Activated CD4-positive, alpha-beta memory T cell treated with anti-CD3 and anti-CD28 coated beads for 36 hours (primary cell): ENCODE measurements around the gene UQCC5. TPM values are rescaled to one million over a fixed set of nuclear protein-coding genes. Genes with fewer than 3 reads are reported as not detected.

Source experiments
- CTCF ChIA-PET: fragments of 350-600 bp; sonication (Branson Sonifier 250); formaldehyde crosslinking; loops from one replicate; lab custom pipeline; 2021; ENCODE audit warnings: antibody characterized with exemption, inconsistent platforms; lab: Charles Lee
- POLR2A ChIA-PET: fragments of 350-600 bp; sonication (Branson Sonifier 250); formaldehyde crosslinking; loops from one replicate; lab custom pipeline; 2021; ENCODE audit warnings: antibody characterized with exemption; lab: Charles Lee
- DNase-seq: peaks from one replicate; pipeline ENCODE4 v3.0.0-alpha.2; 2020
- H3K27ac Mint-ChIP-seq: one replicate; pipeline ENCODE4 v1.8.0; 2021; ENCODE audit warnings: mixed read lengths
- H3K27me3 Mint-ChIP-seq: one replicate; pipeline ENCODE4 v1.8.0; 2021; ENCODE audit warnings: mixed read lengths
- H3K36me3 Mint-ChIP-seq: one replicate; pipeline ENCODE4 v1.8.0; 2021; ENCODE audit warnings: mixed read lengths
- H3K4me1 Mint-ChIP-seq: one replicate; pipeline ENCODE4 v1.8.0; 2021; ENCODE audit warnings: low read depth, mixed read lengths
- H3K4me3 Mint-ChIP-seq: one replicate; pipeline ENCODE4 v1.8.0; 2021; ENCODE audit warnings: mild to moderate bottlenecking, mixed read lengths
- H3K9me3 Mint-ChIP-seq: one replicate; pipeline ENCODE4 v1.8.0; 2021; ENCODE audit warnings: mixed read lengths
- intact Hi-C: fragments of 100-400 bp; cut with micrococcal nuclease; formaldehyde crosslinking; loops from one replicate; pipeline ENCODE4 v1.15.1; 2023
- total RNA-seq, 2 experiments: library from RNA; stranded (reverse); gene quantifications; one replicate each; pipeline ENCODE4 v1.2.3, GENCODE V29; 2021

The UQCC5 gene
- total RNA-seq, 2 experiments from 2014 or later: 12.9 to 13.3 TPM

DNA sequence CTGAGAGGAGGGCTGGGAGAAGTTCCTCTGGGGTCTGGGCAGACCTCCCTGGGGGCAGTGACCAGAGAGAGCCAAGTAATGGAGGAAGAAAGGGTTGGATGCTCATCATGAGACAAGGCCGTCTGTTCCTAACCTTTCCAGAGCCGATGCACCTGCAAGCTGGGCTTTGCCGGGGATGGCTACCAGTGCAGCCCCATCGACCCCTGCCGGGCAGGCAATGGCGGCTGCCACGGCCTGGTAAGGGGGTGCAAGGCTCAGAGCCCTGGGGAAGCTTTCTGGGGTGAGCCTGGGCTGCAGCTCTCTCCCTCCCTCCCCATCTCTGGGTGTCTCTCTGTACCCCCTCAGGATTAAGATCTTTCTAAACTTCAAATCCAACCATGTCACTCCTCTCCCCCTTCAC lies 24.9 kb upstream of the UQCC5 start:
- H3K4me3 Mint-ChIP-seq: no peak overlapping the region
- POLR2A ChIA-PET: no interaction called here
- H3K9me3 Mint-ChIP-seq: no peaks in the 10 kb centered on the region
- H3K27me3 Mint-ChIP-seq: no peaks in the 10 kb centered on the region
- no peaks in the 10 kb centered on the region for H3K4me1 Mint-ChIP-seq
- CTCF ChIA-PET: interaction anchor here (1.9 kb wide), 1 partner anchor 29 kb away, joined by 5 read pairs; no protein-coding TSS in a partner anchor
- no peaks in the 10 kb centered on the region for H3K36me3 Mint-ChIP-seq
- intact Hi-C loops: no loop called here
- H3K27ac Mint-ChIP-seq: no peak overlapping the region
- DNase-seq: no peak

DNA sequence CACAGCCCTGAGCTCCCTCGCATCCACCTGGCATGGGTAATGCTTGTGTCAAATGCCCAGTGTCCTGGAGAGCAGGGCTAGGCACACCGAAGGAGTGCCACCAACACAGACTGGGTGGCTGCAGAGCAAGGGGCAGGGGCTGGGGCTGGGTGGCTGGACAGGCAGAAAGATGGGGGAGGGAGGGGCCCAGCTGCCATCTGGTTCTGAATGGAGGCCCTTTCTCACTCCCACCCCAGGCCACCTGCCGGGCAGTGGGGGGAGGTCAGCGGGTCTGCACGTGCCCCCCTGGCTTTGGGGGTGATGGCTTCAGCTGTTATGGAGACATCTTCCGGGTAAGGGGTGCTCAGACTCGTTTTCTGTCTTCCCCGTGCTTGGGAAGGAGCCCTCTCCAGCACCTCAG lies 24.3 kb upstream of the UQCC5 start:
- Mint-ChIP-seq H3K9me3 (no peaks in the 10 kb centered on the region), H3K36me3 (no peaks in the 10 kb centered on the region), H3K4me1 (no peaks in the 10 kb centered on the region), H3K27ac (no peak overlapping the region), H3K27me3 (no peaks in the 10 kb centered on the region), H3K4me3 (no peak overlapping the region)
- DNase-seq: no peak
- intact Hi-C loops: no loop called here
- POLR2A ChIA-PET: no interaction called here
- CTCF ChIA-PET: interaction anchor here (0.8 to 1.9 kb wide), 2 partner anchors 30 to 71 kb away, joined by 3 to 5 read pairs; no protein-coding TSS in a partner anchor

DNA sequence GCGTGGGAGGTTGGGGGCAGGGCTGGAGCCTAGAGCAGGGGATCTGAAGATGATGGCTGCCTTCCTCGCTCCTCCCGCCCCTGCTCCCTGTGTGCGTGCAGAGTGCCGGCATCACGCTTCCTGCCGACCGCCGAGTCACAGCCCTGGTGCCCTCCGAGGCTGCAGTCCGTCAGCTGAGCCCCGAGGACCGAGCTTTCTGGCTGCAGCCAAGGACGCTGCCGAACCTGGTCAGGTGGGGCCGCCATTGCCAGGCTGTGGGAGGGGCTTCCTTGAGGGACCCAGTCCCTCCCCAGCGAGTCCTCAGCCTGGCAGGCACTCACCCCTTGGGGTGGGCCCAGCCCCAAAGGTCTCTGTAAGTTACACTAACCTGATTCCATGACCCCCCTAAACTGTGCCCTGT lies 23.7 kb upstream of the UQCC5 start:
- ChIA-PET POLR2A (no interaction called here), CTCF (interaction anchor here (0.8 to 1.9 kb wide), 2 partner anchors 30 to 72 kb away, joined by 3 to 5 read pairs; no protein-coding TSS in a partner anchor)
- H3K27ac Mint-ChIP-seq: no peak overlapping the region
- no peaks in the 10 kb centered on the region for H3K36me3 Mint-ChIP-seq
- no peaks in the 10 kb centered on the region for H3K27me3 Mint-ChIP-seq
- no peak overlapping the region for H3K4me3 Mint-ChIP-seq
- H3K9me3 Mint-ChIP-seq: no peaks in the 10 kb centered on the region
- no peak for DNase-seq
- intact Hi-C loops: no loop called here
- H3K4me1 Mint-ChIP-seq: no peaks in the 10 kb centered on the region

DNA sequence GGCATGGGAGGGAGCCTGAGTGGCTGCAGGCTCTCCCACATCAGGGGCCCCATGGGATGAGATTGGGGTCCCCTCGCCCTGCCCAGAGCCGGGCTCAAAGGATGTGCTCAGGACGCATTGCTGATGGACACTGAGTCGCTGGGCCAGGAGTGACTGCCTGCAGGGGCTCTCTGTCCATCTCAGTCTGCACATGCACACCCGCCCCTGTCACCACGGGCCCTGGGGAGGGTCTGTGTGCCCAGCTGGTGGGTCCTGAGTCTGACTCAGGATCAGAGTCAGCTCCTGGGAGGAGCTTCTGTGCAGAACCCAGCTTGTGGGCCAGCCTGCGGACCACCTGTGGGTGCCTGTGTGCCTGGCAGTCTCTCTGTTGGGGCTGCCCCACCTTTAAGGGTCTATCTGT lies 23.1 kb upstream of the UQCC5 start:
- no peak for DNase-seq
- intact Hi-C loops: no loop called here
- no peak overlapping the region for H3K4me3 Mint-ChIP-seq
- no peaks in the 10 kb centered on the region for H3K4me1 Mint-ChIP-seq
- H3K9me3 Mint-ChIP-seq: no peaks in the 10 kb centered on the region
- H3K27me3 Mint-ChIP-seq: no peaks in the 10 kb centered on the region
- ChIA-PET POLR2A (no interaction called here), CTCF (no interaction called here)
- no peak overlapping the region for H3K27ac Mint-ChIP-seq
- no peaks in the 10 kb centered on the region for H3K36me3 Mint-ChIP-seq

DNA sequence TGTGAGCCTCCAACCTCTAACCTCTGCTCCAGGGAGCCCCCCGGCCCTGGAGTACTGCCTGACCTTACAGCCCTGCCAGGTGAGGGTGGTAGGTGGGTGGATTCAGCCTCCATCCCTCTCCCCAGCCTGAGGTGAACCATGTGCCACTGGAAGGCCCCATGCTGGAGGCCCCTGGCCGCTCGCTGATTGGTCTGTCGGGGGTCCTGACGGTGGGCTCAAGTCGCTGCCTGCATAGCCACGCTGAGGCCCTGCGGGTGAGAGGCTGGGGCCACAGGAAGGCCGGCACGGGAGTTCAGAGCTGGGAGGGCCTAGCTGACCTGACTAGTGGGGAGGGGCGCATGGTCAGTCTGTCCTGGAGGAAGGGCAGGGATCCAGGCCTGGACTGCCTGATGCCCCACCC lies 21.8 kb upstream of the UQCC5 start:
- POLR2A ChIA-PET: no interaction called here
- CTCF ChIA-PET: no interaction called here

DNA sequence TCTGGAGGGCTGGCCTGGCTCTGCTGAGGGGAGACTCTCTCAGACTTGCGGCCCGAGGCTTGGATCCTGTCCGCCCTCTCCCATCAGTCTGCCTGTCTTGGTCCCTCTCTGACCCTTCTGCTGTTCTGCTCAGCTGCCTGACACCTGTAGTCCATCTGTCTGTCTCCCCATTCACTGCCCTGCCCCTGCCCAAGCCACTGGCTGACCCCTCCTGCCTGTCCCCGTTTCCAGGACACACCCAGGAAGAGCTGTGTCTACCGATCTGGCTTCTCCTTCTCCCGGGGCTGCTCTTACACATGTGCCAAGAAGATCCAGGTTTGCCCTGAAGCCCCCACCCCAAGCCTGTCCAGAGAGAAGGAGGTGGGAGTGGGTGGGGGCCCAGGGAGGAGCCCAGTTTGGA lies 21.2 kb upstream of the UQCC5 start:
- intact Hi-C loops: no loop called here
- POLR2A ChIA-PET: no interaction called here
- H3K4me3 Mint-ChIP-seq: no peak overlapping the region

More for the DNA sequence above, 21.8 kb upstream of the UQCC5 start:
- no peak for DNase-seq
- intact Hi-C loops: no loop called here
- H3K36me3 Mint-ChIP-seq: no peaks in the 10 kb centered on the region
- no peaks in the 10 kb centered on the region for H3K4me1 Mint-ChIP-seq
- no peaks in the 10 kb centered on the region for H3K27me3 Mint-ChIP-seq
- no peak overlapping the region for H3K27ac Mint-ChIP-seq
- no peaks in the 10 kb centered on the region for H3K9me3 Mint-ChIP-seq
- H3K4me3 Mint-ChIP-seq: no peak overlapping the region

DNA sequence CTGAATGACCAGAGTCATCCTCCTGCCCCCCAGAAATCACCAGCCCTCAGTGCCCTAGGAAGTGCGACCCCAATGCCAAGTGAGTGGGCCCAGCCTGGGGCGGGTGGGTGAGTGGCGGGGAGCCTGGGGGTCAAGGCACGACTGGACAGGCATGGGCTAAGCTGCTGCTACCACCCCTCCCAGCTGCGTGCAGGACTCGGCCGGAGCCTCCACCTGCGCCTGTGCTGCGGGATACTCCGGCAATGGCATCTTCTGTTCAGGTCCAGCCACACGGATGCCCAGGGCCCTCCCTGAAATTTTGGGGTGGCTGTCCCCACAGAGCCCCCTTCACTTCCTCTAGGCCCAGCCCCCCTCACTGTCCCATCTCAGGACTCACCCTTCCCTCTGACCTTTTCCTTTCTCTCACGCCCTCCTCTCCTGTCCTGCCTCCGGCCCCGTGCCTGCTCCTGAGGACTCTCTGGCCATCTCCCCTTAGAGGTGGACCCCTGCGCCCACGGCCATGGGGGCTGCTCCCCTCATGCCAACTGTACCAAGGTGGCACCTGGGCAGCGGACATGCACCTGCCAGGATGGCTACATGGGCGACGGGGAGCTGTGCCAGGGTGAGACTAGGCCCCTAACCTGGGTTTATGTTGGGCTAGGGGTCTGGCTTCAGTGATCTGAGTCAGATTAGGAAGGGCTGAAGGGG lies 19.8 kb upstream of the UQCC5 start:
- Mint-ChIP-seq H3K36me3 (no peaks in the 10 kb centered on the region), H3K4me1 (no peaks in the 10 kb centered on the region), H3K27ac (no peak overlapping the region), H3K4me3 (no peak overlapping the region), H3K27me3 (no peaks in the 10 kb centered on the region), H3K9me3 (no peaks in the 10 kb centered on the region)
- ChIA-PET CTCF (no interaction called here), POLR2A (no interaction called here)
- intact Hi-C loops: no loop called here
- no peak for DNase-seq

More for the DNA sequence above, 21.2 kb upstream of the UQCC5 start:
- no peaks in the 10 kb centered on the region for H3K36me3 Mint-ChIP-seq
- H3K27ac Mint-ChIP-seq: no peak overlapping the region
- no peaks in the 10 kb centered on the region for H3K27me3 Mint-ChIP-seq
- CTCF ChIA-PET: no interaction called here
- no peaks in the 10 kb centered on the region for H3K9me3 Mint-ChIP-seq
- H3K4me1 Mint-ChIP-seq: no peaks in the 10 kb centered on the region
- no peak for DNase-seq

DNA sequence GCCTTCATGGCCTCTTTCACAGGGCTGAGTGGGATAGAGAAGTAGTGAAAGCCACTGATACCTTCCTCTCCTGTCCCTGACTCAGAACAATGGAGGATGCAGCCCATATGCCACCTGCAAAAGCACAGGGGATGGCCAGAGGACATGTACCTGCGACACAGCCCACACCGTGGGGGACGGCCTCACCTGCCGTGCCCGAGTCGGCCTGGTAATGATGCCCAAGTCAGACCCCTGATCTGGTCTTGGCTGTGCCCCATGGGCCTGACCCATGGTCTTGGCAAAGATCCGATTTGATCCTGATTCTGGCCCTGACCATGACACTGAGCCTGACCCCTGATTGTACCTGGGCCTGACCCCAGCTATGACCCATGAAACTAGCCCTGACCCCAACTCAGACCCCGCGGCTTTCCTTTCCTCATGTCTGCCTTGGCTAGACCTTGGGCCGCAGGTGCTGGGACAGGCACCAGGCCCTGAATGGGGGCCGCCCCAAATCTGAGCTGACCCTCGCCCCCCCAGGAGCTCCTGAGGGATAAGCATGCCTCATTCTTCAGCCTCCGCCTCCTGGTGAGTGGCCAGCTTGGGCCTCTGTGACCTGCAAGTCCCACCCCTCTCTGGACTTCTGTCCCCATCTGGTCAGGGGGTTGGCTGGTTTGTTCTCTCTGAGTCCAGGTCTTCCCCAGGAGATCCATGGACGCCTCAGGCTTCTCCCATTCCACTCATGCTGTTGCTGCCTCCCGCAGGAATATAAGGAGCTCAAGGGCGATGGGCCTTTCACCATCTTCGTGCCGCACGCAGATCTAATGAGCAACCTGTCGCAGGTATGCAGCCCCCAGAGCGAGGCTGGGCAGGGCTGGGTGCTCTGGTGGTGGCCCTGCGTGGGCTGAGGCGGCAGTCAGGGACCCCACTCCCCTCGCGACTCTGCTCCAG lies 18.3 kb upstream of the UQCC5 start:
- Mint-ChIP-seq H3K9me3 (no peaks in the 10 kb centered on the region), H3K4me1 (no peaks in the 10 kb centered on the region), H3K27ac (no peak overlapping the region), H3K36me3 (no peaks in the 10 kb centered on the region), H3K27me3 (no peaks in the 10 kb centered on the region), H3K4me3 (no peak overlapping the region)
- POLR2A ChIA-PET: no interaction called here
- intact Hi-C loops: no loop called here
- CTCF ChIA-PET: interaction anchor here (0.6 kb wide), 1 partner anchor 113 kb away, joined by 4 read pairs; no protein-coding TSS in a partner anchor
- DNase-seq: no peak

DNA sequence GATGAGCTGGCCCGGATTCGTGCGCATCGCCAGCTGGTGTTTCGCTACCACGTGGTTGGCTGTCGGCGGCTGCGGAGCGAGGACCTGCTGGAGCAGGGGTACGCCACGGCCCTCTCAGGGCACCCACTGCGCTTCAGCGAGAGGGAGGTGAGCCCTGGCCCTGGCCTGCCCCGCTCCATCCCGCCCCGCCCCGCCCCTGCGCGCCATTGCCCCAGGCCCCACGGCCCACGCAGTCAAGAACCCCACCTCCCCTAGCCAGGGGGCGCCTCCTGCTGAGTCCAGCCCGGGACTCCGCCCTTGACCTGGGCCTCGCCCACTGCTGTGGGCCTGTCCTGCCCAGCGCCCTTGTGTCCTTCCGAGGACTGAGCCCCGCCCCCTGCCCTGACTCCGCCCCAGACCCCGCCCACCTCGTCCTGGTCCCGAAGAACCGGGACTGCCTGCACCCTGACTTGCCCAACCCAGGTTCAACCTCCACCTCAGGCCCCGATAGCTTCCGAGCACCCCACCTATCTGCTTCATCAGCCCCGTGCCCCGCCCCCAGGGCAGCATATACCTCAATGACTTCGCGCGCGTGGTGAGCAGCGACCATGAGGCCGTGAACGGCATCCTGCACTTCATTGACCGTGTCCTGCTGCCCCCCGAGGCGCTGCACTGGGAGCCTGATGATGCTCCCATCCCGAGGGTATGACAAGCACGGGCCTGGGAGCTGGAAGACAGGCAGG lies 17.5 kb upstream of the UQCC5 start:
- Mint-ChIP-seq H3K4me1 (no peaks in the 10 kb centered on the region), H3K27me3 (no peaks in the 10 kb centered on the region), H3K4me3 (no peak overlapping the region), H3K9me3 (no peaks in the 10 kb centered on the region), H3K27ac (no peak overlapping the region), H3K36me3 (no peaks in the 10 kb centered on the region)
- ChIA-PET POLR2A (no interaction called here), CTCF (interaction anchor here (0.6 kb wide), 1 partner anchor 114 kb away, joined by 4 read pairs; no protein-coding TSS in a partner anchor)
- intact Hi-C loops: no loop called here
- DNase-seq: no peak

DNA sequence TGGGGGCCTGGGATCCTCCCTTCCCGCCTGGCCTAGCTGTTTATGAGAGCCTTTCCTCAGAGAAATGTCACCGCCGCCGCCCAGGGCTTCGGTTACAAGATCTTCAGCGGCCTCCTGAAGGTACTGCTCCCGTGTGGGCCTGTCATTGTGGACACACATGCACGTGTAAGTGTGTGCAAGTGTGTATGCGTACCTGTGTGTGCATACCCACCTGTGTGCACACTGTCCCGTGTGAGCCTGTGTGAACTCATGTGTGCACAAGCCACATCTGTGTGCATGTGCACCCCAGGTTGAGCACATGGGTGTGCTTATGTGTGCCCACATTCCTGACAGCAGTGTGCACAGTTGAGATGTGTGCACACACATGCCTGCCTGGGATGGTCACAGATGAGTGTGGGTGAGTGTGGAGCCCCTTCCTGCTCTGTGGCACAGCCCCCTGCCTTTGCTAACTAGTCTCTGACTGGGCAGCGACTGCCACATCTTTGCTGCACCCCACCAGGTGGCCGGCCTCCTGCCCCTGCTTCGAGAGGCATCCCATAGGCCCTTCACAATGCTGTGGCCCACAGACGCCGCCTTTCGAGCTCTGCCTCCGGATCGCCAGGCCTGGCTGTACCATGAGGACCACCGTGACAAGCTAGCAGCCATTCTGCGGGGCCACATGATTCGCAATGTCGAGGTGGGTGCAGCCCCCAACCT lies 16.8 kb upstream of the UQCC5 start:
- Mint-ChIP-seq H3K9me3 (no peaks in the 10 kb centered on the region), H3K4me3 (no peak overlapping the region), H3K27ac (no peak overlapping the region), H3K4me1 (no peaks in the 10 kb centered on the region), H3K36me3 (peaks cover 7% of the 10 kb centered on the region), H3K27me3 (no peaks in the 10 kb centered on the region)
- ChIA-PET CTCF (no interaction called here), POLR2A (no interaction called here)
- DNase-seq: no peak
- intact Hi-C loops: no loop called here

DNA sequence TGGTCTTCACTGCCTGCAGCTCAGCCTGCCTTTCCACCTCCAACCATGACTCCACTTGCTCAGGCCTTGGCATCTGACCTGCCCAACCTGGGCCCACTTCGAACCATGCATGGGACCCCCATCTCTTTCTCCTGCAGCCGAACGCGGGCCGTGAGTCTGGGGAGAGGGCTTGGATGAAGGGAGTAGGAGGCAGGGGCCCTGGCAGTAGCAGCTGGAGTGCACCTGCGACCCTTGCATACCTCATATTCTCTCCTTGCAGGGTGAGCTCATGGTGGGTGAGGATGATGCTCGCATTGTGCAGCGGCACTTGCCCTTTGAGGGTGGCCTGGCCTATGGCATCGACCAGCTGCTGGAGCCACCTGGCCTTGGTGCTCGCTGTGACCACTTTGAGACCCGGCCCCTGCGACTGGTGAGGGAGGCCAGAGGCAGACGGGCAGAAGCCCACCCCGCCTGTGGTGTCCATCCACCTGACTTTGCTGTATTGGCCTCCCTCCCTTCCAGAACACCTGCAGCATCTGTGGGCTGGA lies 16.2 kb upstream of the UQCC5 start:
- no peaks in the 10 kb centered on the region for H3K27me3 Mint-ChIP-seq

More for the DNA sequence above, 16.2 kb upstream of the UQCC5 start:
- Mint-ChIP-seq H3K27ac (no peak overlapping the region), H3K4me3 (no peak overlapping the region), H3K9me3 (no peaks in the 10 kb centered on the region), H3K4me1 (no peaks in the 10 kb centered on the region), H3K36me3 (peaks cover 7% of the 10 kb centered on the region)
- no peak for DNase-seq
- ChIA-PET POLR2A (no interaction called here), CTCF (no interaction called here)
- intact Hi-C loops: no loop called here
